GM21390 (cell line): ENCODE measurements around the gene GGTLC3.
"Not testable (repeated sequence)": the region's sequence is repeated elsewhere in the genome, so short reads cannot be mapped to it uniquely, and the experiment has no call there.

Experiments used
- ATAC-seq: cut with Tn5 transposase; IDR thresholded peaks from one replicate; pipeline ENCODE4 v1.9.1; 2021; ENCODE audit not compliant: unreplicated experiment

GGTLC3 gene

GRCh38 chr22:18518061-18518460 is at the start of gene GGTLC3:
TSS of gene GGTLC3 (minus strand) at chr22:18518161. CDS start at chr22:18517897, 264 bp downstream.
- ATAC-seq: not testable (repeated sequence)

DNA sequence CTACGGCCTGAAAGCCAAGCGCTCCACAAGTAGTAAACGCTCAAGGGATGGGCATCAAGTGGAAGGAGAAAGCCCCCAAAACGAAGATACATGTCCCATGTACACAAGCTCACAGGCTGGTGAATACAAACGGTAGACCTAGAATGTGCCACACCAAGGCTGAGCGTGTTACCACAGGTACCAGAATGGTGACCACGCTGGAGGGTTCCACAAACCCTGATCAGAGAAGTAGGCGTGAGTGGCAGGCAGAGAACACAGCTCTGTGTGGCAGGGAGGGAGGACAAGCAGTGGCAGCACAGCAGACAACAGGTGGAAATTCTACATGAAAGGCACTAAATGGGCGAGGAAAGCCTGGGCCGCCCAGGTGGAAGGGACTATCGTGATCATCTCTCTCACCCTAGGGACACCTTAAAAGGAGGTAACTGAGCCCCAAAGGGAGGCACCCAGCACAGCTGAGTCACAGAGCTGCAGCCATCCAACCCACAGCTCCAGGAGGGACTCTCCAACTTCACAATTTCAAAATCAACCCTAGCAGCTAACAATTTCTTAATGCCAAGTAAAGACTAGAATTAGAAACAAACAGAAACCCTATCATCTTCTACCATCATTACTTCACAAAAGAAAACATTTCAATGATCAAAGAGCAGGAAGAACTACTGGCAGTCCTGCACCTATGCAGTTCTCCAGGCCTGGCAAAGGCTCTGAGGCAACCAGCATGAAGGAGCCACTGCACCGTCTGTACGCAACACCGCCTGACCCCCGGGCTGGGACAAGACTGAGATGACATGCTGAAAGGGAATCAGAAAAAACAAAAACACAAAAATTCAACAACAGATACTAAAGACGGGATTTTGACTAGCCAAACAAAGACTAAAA is 42.4 kb upstream of the GGTLC3 start:
- ATAC-seq: not testable (repeated sequence)

- not testable (repeated sequence) for ATAC-seq
Measured at GRCh38 chr22:18558939-18559338, 41.0 kb upstream of the GGTLC3 start.

DNA sequence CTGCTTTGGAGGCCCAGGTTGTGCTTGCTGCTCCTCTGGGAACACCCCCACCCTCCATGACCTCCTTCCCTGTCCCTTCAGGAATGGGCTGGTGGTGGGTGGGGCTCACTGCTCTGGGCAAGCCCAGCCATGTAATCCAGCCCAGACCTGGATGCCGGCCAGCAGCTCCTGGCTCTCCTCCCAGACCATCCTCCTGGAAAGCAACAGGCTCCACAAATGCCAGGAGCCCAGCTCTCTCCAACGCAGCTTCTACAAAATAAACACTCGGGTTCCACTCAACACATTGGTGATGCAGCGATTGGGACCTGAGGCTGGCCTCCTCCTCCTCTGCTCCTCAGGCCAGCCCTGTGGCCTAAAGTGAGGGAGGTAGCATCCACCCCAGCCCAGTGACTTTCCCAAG is 40.6 kb upstream of the GGTLC3 start:
- ATAC-seq: not testable (repeated sequence)

DNA sequence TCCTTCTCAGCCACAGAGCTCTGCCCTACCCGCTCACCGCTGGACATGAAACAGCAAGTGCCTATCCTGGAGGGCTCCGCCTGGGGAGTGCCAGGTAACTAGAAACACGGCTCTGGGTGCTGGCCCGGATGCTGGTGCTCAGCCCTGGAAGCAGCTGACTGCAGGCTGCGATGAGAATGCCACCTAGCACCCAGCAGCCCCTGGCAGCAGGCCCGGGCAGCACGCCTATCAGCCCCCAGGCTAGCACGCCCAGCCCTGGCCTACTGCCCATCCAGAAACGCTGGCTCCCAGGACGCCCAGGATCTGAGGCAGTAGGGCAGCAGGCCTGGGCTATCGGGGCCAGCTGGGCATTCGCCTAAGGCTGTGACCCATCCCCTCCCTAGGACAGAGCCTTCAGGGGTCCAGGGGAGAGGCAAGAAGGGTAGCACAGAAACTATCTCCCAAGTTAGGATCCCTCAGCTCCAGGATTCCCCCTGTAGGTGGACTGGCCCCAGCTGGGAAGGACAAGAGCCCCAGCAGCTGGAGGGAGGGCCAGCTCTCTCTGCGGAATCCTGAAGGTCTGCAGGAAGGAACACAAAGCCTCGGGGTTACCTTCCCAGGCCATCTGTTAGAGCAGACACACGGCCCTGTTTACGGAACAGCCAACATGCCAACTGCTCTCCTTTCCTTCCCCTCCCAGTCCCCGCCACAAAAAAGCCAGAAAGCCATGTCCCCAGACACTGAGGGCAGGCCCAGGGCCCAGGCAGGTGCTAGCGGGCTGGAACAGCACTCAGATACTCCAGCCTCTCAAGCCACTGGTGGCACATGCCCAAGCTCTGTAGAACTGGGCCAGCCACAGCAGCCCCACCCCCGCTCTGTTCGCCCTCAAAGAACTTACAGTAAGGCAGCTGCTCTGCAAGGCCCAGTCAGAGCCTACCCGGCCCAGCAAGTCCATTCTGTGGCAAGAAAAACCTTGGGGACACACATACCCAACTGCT is 36.6 kb upstream of the GGTLC3 start:
- not testable (repeated sequence) for ATAC-seq

DNA sequence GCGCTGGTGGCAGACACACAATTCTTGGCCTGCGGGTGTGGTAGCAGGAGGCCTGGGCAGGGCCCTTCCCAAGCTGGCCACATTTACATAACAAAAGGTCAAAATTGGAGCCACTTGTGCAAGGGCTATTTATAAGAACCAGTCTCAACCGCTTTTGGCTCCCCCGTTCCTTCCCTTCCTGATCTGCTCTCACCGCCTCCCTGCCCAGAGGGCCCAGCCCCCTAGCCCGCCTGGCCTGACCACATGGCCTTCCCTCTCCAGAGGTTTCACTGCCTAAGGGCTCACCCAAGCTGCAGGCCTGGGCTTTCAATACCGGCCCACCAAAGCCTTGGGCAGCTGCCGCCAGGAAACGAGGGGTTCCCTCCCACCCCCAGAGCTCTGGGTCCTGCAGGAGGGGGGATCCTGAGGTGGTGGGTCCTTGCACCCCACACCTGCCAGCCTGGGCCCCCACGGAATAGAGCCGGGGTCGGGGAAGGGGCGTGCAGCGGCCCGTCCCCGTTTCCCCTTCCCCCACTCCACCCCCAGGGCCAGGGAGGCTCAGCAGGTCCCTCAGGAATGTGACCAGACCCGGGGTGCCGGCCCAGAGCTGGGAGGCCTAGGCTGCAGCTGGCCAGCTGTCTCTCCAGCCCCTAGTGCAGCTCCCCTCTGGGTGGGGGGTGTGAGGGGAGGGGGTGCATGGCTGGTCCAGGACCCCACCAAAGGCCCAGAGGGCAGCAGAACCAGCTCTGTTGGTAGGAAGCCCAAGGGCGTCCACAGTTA is 35.1 kb upstream of the GGTLC3 start:
- not testable (repeated sequence) for ATAC-seq

- not testable (repeated sequence) for ATAC-seq
Measured at GRCh38 chr22:18551046-18551445, 33.1 kb upstream of the GGTLC3 start.

DNA sequence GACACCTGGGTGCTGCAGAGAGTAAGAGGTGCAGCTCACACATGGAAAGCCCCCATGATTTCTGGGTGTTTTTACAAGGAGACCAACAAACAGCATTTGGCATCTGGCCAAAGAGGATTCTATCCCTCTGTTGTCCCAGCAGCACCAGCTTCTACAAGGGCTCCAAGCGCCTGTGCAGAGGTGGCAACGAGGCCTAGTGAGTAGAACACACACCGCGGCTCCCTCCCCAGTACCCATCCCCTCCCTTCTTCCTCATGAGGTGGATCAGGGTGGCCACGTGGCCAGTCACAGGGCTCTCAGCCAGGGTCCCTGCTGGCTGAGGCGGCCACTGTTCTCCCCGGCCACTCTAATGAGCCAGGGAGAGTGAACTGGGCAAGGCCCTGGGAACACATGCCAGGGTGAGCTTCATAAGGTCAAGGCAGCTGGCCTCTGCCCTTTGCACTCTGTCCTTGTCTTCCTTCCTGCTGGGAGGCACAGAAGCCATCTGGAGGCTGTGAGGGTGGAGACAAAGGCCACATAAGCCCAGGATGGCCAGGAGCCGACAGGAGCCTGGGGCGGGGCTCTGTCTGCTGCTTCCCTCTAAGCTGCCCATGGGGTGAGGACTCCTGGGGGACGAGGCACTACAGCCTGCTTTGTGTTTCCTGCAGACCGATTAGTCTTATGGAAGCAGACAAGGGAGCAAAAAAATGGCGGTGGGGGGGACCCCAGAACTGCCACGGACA is 31.7 kb upstream of the GGTLC3 start:
- ATAC-seq: not testable (repeated sequence)

GRCh38 chr22:18544615-18545014 is 26.7 kb upstream of the GGTLC3 start:
- not testable (repeated sequence) for ATAC-seq

- not testable (repeated sequence) for ATAC-seq
Measured at GRCh38 chr22:18543400-18543799, 25.4 kb upstream of the GGTLC3 start.

- ATAC-seq: not testable (repeated sequence)
Measured at GRCh38 chr22:18539994-18540393, 22.0 kb upstream of the GGTLC3 start.

DNA sequence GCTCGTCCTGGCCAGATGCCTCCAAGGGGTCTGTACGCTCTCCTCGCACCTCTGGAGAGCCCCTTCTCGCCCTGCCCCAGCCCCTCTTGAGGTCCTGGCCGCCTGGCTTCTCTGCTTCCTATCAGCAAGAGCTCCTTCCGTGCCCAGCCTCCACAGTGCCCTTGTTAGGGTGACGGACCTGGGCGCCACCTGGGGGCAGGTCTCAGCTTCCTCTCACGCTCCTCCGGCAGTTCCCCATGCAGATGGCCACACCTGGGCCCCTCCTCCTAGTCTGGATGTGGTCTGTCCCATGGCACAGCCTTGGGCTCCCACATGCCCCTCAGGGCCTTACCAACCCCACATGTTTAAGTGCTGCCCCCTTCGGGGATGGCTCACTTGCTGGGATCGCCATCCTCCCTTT is 16.4 kb upstream of the GGTLC3 start:
- not testable (repeated sequence) for ATAC-seq

GRCh38 chr22:18533633-18534032 is 15.7 kb upstream of the GGTLC3 start:
- ATAC-seq: not testable (repeated sequence)

- ATAC-seq: peak; percentile 35
Measured at GRCh38 chr22:18529416-18530145, 11.6 kb upstream of the GGTLC3 start.

- peak; percentile 65 for ATAC-seq
Measured at GRCh38 chr22:18528597-18529415, 10.8 kb upstream of the GGTLC3 start.

- peak; percentile 29 for ATAC-seq
Measured at GRCh38 chr22:18527752-18528596, 10.0 kb upstream of the GGTLC3 start, which contains the start of gene TMEM191B. TSS of gene TMEM191B (plus strand) at chr22:18527802. CDS start at chr22:18527981, 179 bp downstream.

GRCh38 chr22:18523328-18523727 is 5.4 kb upstream of the GGTLC3 start:
- ATAC-seq: not testable (repeated sequence)
